Measurements from ENCODE around the gene RXFP2.

RXFP2 gene

GRCh38 chr13:31767175-31767900, 28.0 kb downstream of the RXFP2 start:
- peak; percentile 85 to 86 for DNase-seq (ENCODE audit: low read depth in 2 of 2)

GRCh38 chr13:31768351-31768750, 29.0 kb downstream of the RXFP2 start:
- no peak for DNase-seq (ENCODE audit: low read depth in 2 of 2)

DNA sequence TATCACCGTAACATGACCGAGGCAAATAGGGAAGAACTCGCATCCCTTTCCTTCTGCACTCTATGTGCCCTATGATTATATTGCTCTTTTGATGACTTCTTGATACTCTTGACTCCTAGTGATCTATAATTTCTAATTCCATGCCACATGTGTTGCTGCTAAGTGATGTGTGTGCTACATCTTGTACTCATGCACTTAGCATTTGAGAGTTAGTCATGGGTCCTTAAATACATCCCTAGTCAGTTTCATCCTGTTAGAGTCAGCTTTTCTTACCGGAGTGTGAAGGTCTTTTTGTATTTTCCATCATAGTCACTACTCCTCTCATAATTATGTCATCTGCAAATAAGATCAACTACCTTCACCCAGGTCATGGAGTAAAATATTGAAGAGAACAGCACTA, 30.2 kb downstream of the RXFP2 start:
- no peak for DNase-seq (ENCODE audit: low read depth in 2 of 2)

DNA sequence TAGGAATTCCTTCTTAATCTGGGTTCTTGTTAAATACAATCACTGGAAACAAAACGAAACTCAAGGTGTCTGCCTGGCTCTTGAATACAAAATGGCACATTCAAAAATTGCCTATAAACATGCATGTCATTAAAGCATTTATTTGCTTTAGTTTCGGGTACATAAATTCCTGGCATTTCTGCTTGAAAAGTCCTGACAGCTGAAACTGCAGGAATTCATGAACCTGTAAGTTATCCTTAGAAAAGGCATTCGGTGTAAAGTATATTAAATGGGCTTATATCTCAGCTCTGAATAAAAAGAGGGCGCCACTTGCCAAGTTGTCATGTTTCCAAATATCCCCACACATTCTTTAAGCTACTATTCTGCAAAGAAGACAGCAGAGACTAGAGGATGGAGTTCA, 32.9 kb downstream of the RXFP2 start:
- no peak for DNase-seq (ENCODE audit: low read depth in 2 of 2)

- peak in 1 of 2 experiments; percentile 27 for DNase-seq (ENCODE audit: low read depth in 2 of 2)
These were observed 34.2 kb downstream of the RXFP2 start for GRCh38 chr13:31773538-31773937.

GRCh38 chr13:31774186-31774750, 34.9 kb downstream of the RXFP2 start:
- DNase-seq (ENCODE audit: low read depth in 2 of 2) = no peak

GRCh38 chr13:31775148-31775547, 35.8 kb downstream of the RXFP2 start:
- no peak for DNase-seq (ENCODE audit: low read depth in 2 of 2)

DNA sequence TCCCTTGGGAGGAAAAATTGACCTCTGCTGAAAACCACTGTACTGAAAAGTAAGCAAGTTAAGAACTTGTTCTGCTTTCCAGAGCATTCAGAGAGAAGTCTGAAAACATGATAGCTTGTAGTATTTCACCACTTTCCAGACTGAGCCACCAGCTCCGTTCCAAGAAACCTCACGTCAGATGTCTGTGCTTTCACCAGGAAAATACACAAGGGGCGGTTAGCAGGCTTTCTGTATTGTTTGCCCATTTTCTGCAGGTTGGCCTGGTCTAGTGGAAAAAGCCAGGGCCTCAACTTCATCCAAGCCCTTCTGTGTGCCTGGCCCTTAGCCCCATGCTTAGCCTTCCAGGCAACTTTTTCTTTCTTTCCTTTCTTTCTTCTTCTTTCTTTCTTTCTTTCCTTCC, 36.4 kb downstream of the RXFP2 start:
- DNase-seq (ENCODE audit: low read depth in 2 of 2) = no peak

- DNase-seq (ENCODE audit: low read depth in 2 of 2) = no peak
These were observed 41.7 kb downstream of the RXFP2 start for GRCh38 chr13:31781064-31781463.

DNA sequence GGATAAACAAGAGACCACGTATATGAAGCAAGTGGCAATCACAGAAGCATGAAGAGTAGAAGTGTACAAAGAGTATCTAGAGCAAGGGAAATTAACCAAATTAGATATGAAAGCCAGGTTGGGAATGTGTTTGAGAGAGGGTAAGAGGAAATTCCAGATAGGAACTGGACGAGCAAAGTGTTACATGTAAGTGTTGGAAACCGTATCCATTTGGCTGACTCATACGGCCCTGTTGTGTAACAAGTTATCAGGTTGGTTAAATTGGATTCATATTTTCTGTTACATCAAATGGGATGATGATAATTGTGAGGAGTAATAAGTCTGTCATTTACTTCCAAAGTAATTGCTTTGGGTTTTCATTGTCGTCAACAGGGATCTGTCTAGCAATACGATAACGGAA, 46.7 kb downstream of the RXFP2 start:
- DNase-seq (ENCODE audit: low read depth in 2 of 2) = no peak

DNA sequence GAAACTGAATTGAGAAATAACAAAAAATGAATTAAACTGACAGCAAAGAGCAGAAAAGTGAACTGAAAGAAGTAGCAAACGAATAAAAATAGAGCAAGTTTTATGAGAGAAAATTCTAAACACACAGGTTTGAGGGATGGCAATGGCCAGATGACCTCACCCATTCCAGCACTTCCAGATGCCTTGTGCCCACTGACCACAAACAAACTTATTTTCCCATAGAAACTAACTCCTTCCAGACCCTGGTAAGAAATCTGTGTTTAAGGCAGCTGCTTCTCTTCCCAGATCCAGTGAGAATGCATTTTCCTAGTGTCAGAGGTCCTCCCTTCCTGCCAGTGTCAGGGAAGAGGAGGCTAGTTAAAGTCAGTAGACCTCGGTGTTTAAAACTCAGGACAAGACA, 51.7 kb downstream of the RXFP2 start:
- no peak for DNase-seq (ENCODE audit: low read depth in 2 of 2)

GRCh38 chr13:31793246-31793645, 53.9 kb downstream of the RXFP2 start:
- DNase-seq (ENCODE audit: low read depth in 2 of 2) = peak; percentile 30 to 34

- DNase-seq (ENCODE audit: low read depth in 2 of 2) = no peak
These were observed 55.1 kb downstream of the RXFP2 start for GRCh38 chr13:31794452-31794851.

- DNase-seq (ENCODE audit: low read depth in 2 of 2) = no peak
These were observed 57.9 kb downstream of the RXFP2 start for GRCh38 chr13:31797154-31797775.

GRCh38 chr13:31798189-31798588, 58.9 kb downstream of the RXFP2 start:
- DNase-seq (ENCODE audit: low read depth in 2 of 2) = no peak

GRCh38 chr13:31801088-31801487, 61.8 kb downstream of the RXFP2 start:
- no peak for DNase-seq (ENCODE audit: low read depth in 2 of 2)

DNA sequence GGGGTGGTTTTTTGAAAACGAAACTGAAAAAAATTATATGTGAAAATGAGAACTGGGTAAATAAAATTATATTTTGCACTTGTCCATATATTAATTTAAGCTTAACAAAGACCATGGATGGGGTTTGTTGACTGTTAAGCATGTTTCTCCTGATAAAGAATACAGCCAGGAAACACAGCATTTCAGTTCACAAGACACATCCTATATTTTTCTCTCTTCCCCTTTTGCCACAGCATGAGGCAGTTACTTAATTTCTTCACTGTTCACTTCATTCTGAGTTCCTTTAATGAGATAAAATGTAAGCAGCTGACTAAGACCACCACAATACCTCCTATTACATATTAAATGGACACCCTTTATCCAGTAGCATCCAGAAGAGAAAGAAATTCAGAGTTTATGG, 64.0 kb downstream of the RXFP2 start:
- DNase-seq (ENCODE audit: low read depth in 2 of 2) = no peak

DNA sequence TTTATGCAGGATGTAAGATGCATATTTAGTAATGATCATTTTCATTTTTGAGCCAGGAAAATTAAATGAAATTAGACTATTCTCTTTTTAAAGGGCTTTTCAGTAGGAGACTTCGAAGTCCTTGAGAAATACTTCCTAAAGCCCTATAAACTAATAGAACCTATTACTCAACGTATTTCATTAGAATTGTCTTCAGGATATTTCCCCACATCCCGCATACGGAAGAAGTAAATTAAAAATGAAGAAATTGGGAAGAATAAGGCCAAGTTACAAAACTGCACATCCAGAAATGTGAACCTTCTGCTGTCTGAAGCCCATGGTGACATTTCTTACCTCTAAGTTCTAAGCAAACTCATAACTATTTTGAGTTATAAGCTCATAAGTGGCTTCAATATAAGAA, 66.5 kb downstream of the RXFP2 start:
- DNase-seq (ENCODE audit: low read depth in 2 of 2) = no peak

- DNase-seq (ENCODE audit: low read depth in 2 of 2) = no peak
These were observed 67.8 kb downstream of the RXFP2 start for GRCh38 chr13:31807090-31807541.

- DNase-seq (ENCODE audit: low read depth in 2 of 2) = no peak
These were observed 75.2 kb downstream of the RXFP2 start for GRCh38 chr13:31814536-31814935.

DNA sequence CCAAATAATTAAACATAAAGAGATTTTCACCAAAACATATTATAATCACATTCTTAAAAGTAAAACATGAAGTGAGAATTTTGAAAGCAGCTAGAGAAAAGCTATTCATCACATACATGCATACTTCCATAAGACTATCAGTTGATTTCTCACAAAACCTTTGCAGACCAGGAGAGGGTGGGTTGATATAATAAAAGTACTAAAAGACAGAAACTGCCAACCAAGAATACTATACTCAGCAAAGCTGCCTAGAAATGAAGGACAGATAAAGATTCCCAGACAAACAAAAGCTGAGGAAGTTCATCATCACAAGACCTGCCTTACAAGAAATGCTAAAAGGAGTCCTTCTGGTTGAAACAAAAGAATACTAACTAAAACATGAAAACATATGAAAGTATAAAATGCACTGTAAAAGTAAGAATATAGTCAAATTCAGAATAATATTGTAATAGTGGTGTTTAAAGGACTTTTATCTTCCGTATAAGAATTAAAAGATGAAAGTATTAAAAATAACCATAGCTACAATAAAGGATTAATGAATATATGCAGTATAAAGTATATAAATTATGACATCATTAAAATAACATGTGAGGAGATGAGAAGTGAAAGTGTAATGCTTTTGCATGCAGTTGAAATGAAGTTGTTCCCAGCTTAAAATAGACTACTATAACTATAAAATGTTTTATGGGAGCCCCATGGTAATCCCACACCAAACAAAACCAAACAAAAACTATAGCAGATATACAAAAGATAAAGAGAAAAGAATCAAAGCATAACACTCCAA, 76.2 kb downstream of the RXFP2 start:
- DNase-seq (ENCODE audit: low read depth in 2 of 2) = no peak

- DNase-seq (ENCODE audit: low read depth in 2 of 2) = no peak
These were observed 78.9 kb downstream of the RXFP2 start for GRCh38 chr13:31818236-31818635.

All from fibroblast of skin of left quadriceps (primary cell).